ENCODE data around the gene FAM186B.
A peak's percentile ranks its signal among the peaks of the same experiment; 100 is the strongest.

FAM186B gene

GRCh38 chr12:49567611-49568441 is 37.6 kb downstream of the FAM186B start, which contains the start of gene MCRS1:
MCRS1 (minus strand) TSS chr12:49568142; CDS start chr12:49566731, 1,411 bp downstream.
- DNase-seq, result peak; percentile 87

- no peak for DNase-seq
Measured at GRCh38 chr12:49567302-49567610, 38.2 kb downstream of the FAM186B start.

GRCh38 chr12:49566361-49566760 is 39.1 kb downstream of the FAM186B start:
- no peak for DNase-seq

GRCh38 chr12:49565406-49566265 is 39.8 kb downstream of the FAM186B start:
- no peak for DNase-seq

GRCh38 chr12:49564686-49565405 is 40.6 kb downstream of the FAM186B start:
- DNase-seq, result no peak

GRCh38 chr12:49563951-49564685 is 41.3 kb downstream of the FAM186B start:
- DNase-seq, result no peak

- no peak for DNase-seq
Measured at GRCh38 chr12:49562831-49563230, 42.6 kb downstream of the FAM186B start.

GRCh38 chr12:49562233-49562632 is 43.2 kb downstream of the FAM186B start:
- DNase-seq, result no peak

GRCh38 chr12:49560695-49561094 is 44.7 kb downstream of the FAM186B start:
- no peak for DNase-seq

- DNase-seq, result no peak
Measured at GRCh38 chr12:49559011-49559675, 46.3 kb downstream of the FAM186B start.

GRCh38 chr12:49558526-49558925 is 46.9 kb downstream of the FAM186B start:
- DNase-seq, result no peak

- DNase-seq, result no peak
Measured at GRCh38 chr12:49557917-49558215, 47.6 kb downstream of the FAM186B start.

GRCh38 chr12:49557187-49557916 is 48.1 kb downstream of the FAM186B start:
- no peak for DNase-seq

GRCh38 chr12:49556391-49557186 is 48.9 kb downstream of the FAM186B start:
- DNase-seq, result no peak

GRCh38 chr12:49555631-49556390 is 49.6 kb downstream of the FAM186B start:
- DNase-seq, result no peak

- no peak for DNase-seq
Measured at GRCh38 chr12:49554266-49554665, 51.2 kb downstream of the FAM186B start.

GRCh38 chr12:49553512-49554088 is 51.8 kb downstream of the FAM186B start:
- no peak for DNase-seq

GRCh38 chr12:49552899-49553298 is 52.5 kb downstream of the FAM186B start:
- DNase-seq, result no peak

- DNase-seq, result no peak
Measured at GRCh38 chr12:49552425-49552824, 53.0 kb downstream of the FAM186B start.

Measured in effector CD8-positive, alpha-beta T cell (primary cell).